Keratinocyte (primary cell): ENCODE results near the gene TMEM119.

Experiments
- EZH2 ChIP-seq: IDR thresholded peaks from one replicate; pipeline ENCODE4 v1.6.1; 2012; ENCODE audit warnings: inconsistent platforms, mild to moderate bottlenecking, low read length, moderate library complexity
- TF ChIP-seq, protein P1 (sequence below), 3 experiments: IDR thresholded peaks in 1 of 3; conservative IDR thresholded peaks in 1 of 3; optimal IDR thresholded peaks in 1 of 3; 2 replicates in 2 of 3; 3 replicates in 1 of 3; pipeline versions ENCODE3 to v1.5.1; 2011; ENCODE audit warnings: low read length in 3 of 3, mild to moderate bottlenecking in 3 of 3, moderate library complexity in 2 of 3, control low read depth in 1 of 3, inconsistent platforms in 1 of 3; ENCODE audit not compliant: insufficient read depth in 2 of 3; ENCODE audit errors: extremely low read depth in 1 of 3

DNA sequence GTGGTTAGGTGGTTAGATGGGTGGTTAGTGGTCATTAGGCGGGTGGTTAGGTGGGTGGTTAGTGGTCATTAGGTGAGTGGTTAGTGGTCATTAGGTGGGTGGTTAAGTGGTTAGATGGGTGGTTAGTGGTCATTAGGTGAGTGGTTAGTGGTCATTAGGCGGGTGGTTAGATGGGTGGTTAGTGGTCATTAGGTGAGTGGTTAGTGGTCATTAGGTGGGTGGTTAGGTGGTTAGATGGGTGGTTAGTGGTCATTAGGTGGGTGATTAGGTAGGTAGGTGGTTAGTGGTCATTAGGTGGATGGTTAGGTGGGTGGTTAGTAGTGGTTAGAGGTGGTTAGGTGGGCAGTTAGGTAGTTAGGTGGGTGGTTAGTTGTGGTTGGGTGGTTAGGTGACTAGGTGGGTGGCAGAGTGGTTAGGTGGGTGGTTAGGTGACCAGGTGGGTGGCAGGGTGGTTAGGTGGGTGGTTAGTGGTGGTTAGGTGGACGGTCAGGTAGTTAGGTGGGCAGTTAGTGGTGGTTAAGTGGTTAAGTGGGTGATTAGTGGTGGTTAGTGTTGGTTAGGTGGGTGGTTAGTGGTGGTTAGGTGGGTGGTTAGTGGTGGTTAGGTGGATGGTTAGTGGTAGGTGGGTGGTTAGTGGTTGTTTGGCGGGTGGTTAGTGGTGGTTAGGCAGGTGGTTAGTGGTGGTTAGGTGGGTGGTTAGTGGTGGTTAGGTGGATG, 8.0 kb upstream of the TMEM119 start:
- TF ChIP-seq EZH2 = no peak
- TF ChIP-seq, protein P1, sequence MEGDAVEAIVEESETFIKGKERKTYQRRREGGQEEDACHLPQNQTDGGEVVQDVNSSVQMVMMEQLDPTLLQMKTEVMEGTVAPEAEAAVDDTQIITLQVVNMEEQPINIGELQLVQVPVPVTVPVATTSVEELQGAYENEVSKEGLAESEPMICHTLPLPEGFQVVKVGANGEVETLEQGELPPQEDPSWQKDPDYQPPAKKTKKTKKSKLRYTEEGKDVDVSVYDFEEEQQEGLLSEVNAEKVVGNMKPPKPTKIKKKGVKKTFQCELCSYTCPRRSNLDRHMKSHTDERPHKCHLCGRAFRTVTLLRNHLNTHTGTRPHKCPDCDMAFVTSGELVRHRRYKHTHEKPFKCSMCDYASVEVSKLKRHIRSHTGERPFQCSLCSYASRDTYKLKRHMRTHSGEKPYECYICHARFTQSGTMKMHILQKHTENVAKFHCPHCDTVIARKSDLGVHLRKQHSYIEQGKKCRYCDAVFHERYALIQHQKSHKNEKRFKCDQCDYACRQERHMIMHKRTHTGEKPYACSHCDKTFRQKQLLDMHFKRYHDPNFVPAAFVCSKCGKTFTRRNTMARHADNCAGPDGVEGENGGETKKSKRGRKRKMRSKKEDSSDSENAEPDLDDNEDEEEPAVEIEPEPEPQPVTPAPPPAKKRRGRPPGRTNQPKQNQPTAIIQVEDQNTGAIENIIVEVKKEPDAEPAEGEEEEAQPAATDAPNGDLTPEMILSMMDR (optimal IDR thresholded peaks at IDR 0.05 in 1 of 3, IDR thresholded peaks at IDR 0.05 in 1 of 3, conservative IDR thresholded peaks at IDR 0.05 in 1 of 3; ENCODE audit: extremely low read depth in 1 of 3, insufficient read depth in 2 of 3, low read length in 3 of 3) = no peak
